ENCODE data around the gene RNF145. TPM values are rescaled to one million over a fixed set of nuclear protein-coding genes. Genes with fewer than 3 reads are reported as not detected.

Gene RNF145
- total and polyA plus RNA-seq, 7 donors = 6.5 to 91.0 (median 39.3) TPM

DNA sequence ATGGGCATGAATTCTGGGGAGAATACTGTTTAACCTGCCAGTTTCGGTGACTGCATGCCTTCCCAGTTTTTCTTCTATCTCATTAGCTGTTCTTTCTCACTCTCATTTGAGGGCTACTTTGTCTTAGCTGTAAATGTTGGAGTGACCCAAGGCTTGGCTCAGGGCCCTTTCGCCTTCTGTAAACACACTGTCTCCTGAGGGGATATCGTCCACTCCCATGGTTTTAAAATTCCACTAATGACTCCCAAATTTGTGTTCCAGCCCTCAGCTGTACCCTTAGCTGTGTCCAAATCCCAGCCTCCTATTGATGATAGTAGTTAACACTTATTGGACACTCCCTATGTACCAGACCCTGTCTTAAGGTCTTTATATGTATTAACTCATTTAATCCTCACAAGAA lies 14.1 kb upstream of the RNF145 start:
- 92 to 93% methylated on average over 3 of the region's 3 CpGs for WGBS, 2 donors
- no peaks in the 10 kb centered on the region for H3K36me3 ChIP-seq
- no peak overlapping the region for H3K27ac ChIP-seq
- H3K4me3 ChIP-seq = no peak overlapping the region
- no peaks in the 10 kb centered on the region for H3K9me3 ChIP-seq
- no peak for DNase-seq
- no peaks in the 10 kb centered on the region for H3K4me1 ChIP-seq
- no peak for TF ChIP-seq POLR2A (IDR thresholded peaks at IDR 0.05)
- no peak for TF ChIP-seq EP300 (IDR thresholded peaks at IDR 0.05)
- TF ChIP-seq POLR2AphosphoS5 (IDR thresholded peaks at IDR 0.05) = no peak
- TF ChIP-seq, protein P1, sequence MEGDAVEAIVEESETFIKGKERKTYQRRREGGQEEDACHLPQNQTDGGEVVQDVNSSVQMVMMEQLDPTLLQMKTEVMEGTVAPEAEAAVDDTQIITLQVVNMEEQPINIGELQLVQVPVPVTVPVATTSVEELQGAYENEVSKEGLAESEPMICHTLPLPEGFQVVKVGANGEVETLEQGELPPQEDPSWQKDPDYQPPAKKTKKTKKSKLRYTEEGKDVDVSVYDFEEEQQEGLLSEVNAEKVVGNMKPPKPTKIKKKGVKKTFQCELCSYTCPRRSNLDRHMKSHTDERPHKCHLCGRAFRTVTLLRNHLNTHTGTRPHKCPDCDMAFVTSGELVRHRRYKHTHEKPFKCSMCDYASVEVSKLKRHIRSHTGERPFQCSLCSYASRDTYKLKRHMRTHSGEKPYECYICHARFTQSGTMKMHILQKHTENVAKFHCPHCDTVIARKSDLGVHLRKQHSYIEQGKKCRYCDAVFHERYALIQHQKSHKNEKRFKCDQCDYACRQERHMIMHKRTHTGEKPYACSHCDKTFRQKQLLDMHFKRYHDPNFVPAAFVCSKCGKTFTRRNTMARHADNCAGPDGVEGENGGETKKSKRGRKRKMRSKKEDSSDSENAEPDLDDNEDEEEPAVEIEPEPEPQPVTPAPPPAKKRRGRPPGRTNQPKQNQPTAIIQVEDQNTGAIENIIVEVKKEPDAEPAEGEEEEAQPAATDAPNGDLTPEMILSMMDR (IDR thresholded peaks at IDR 0.05) = no peak
- intact Hi-C loops (cut with DNase I) = no loop called here
- no peaks in the 10 kb centered on the region for H3K27me3 ChIP-seq

DNA sequence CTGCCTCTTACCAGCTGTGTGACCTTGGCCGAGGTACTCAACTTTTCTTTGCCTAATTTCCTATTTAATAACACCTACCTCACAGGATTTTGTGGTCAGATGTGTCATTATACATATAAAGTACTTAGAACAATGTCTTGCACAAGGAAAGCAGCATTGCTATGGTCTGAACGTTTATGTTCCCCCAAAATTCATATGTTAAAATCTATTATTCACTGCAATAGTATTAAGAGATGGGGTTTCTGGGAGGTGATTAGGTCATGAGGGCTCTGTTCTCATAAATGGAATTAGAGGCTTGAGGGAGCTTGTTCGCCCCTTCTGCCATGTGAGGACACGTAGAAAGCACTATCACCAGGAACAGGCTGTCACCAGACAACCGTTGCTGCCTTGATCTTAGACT lies 10.9 kb upstream of the RNF145 start:
- 69 to 83% methylated on average over 5 of the region's 5 CpGs for whole genome bisulfite sequencing, 2 donors
- Histone ChIP-seq H3K4me3 (no peak overlapping the region), H3K9me3 (no peaks in the 10 kb centered on the region), H3K4me1 (no peaks in the 10 kb centered on the region), H3K36me3 (no peaks in the 10 kb centered on the region), H3K27me3 (no peaks in the 10 kb centered on the region), H3K27ac (no peak overlapping the region)
- intact Hi-C loops (cut with DNase I) = no loop called here
- no peak for DNase-seq
- no peak for TF ChIP-seq EP300 (IDR thresholded peaks at IDR 0.05)
- TF ChIP-seq POLR2AphosphoS5 (IDR thresholded peaks at IDR 0.05) = no peak
- TF ChIP-seq, protein P1 (IDR thresholded peaks at IDR 0.05) = no peak
- no peak for TF ChIP-seq POLR2A (IDR thresholded peaks at IDR 0.05)

DNA sequence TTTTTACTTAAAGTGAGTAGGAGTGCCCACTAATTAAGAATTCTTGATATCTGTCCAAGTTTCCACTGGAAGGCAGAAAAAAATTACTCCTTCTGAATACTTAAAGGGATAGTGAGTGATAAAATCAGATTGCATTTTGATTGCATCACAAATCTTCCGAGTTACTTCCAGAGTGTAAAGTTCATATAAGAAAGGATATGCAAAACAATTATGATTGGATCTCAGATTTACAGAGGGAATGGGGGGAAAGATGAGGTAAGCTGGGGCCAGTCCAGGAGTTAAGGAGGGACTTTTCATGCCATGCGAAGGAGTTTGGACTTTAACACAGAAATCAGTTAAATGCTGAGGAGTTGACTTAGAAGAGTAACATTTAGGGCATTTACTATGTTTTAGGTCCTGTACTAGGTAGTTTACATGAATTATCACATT lies 9.3 kb upstream of the RNF145 start:
- no peaks in the 10 kb centered on the region for H3K36me3 ChIP-seq
- TF ChIP-seq EP300 (IDR thresholded peaks at IDR 0.05) (no peak), POLR2AphosphoS5 (IDR thresholded peaks at IDR 0.05) (no peak), POLR2A (IDR thresholded peaks at IDR 0.05) (no peak)
- TF ChIP-seq, protein P1 (IDR thresholded peaks at IDR 0.05) = no peak
- no peak for DNase-seq
- intact Hi-C loops (cut with DNase I) = no loop called here
- no peaks in the 10 kb centered on the region for H3K4me1 ChIP-seq
- WGBS, 2 donors = 15 to 63% methylated on average over 2 of the region's 2 CpGs
- no peaks in the 10 kb centered on the region for H3K9me3 ChIP-seq
- no peak overlapping the region for H3K27ac ChIP-seq
- H3K4me3 ChIP-seq = no peak overlapping the region
- H3K27me3 ChIP-seq = no peaks in the 10 kb centered on the region

DNA sequence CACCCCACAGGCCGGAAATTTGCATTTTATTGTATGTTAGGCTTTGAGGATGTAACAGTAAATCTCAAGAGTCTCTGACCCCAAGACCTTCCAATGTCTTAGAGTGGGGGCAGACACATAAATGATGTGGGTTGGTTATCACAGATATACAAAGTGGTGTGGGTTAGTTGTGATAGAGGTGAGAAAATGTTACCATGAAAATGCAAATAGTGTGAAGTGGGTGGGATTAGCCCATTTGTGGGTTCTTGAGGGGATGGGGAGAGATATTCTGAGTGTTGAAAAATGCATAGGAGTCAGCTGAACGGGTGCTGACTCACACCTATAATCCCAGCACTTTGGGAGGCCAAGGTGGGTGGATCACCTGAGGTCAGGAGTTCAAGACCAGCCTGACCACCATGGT lies 7.9 kb upstream of the RNF145 start:
- no peak overlapping the region for H3K27ac ChIP-seq
- H3K4me3 ChIP-seq = no peak overlapping the region
- no peaks in the 10 kb centered on the region for H3K36me3 ChIP-seq
- 87 to 91% methylated on average over 2 of the region's 2 CpGs for WGBS, 2 donors
- intact Hi-C loops (cut with DNase I) = no loop called here
- H3K4me1 ChIP-seq = no peaks in the 10 kb centered on the region
- no peak for TF ChIP-seq POLR2AphosphoS5 (IDR thresholded peaks at IDR 0.05)
- TF ChIP-seq, protein P1 (IDR thresholded peaks at IDR 0.05) = no peak
- no peak for TF ChIP-seq EP300 (IDR thresholded peaks at IDR 0.05)
- TF ChIP-seq POLR2A (IDR thresholded peaks at IDR 0.05) = no peak
- no peaks in the 10 kb centered on the region for H3K9me3 ChIP-seq
- DNase-seq = no peak
- no peaks in the 10 kb centered on the region for H3K27me3 ChIP-seq

DNA sequence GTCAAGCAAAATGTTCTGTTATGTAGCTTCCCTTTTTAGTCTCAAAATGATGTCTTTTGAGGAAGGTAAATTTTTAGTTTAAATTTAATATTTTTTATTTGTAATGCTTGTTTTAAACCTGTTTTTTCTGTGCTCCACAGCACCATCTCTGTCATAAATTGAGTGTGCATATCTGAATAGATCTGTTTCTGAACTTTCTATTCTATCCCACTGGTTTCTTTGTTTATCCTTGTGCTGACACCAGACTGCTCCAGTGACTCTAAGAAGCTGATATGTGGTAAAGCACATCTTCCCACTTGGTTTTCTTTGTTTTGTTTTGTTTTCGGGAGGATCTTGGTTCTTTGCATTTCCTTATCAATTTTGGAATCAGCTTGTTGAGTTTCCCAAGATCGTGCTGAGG lies 7.1 kb upstream of the RNF145 start:
- H3K36me3 ChIP-seq = no peaks in the 10 kb centered on the region
- no peaks in the 10 kb centered on the region for H3K27me3 ChIP-seq
- no peak for DNase-seq
- no peak overlapping the region for H3K4me3 ChIP-seq
- TF ChIP-seq, protein P1 (IDR thresholded peaks at IDR 0.05) = no peak
- no peak overlapping the region for H3K27ac ChIP-seq
- H3K9me3 ChIP-seq = no peaks in the 10 kb centered on the region
- WGBS, 2 donors = 85 to 89% methylated on average over 2 of the region's 2 CpGs
- no peaks in the 10 kb centered on the region for H3K4me1 ChIP-seq
- intact Hi-C loops (cut with DNase I) = no loop called here
